ENCODE data around the gene PLIN5. TPM values are rescaled to one million over a fixed set of nuclear protein-coding genes. Genes with fewer than 3 reads are reported as not detected.

Gene PLIN5
- polyA plus RNA-seq, 3 donors = 0.28 to 3.0 (median 0.58) TPM

DNA sequence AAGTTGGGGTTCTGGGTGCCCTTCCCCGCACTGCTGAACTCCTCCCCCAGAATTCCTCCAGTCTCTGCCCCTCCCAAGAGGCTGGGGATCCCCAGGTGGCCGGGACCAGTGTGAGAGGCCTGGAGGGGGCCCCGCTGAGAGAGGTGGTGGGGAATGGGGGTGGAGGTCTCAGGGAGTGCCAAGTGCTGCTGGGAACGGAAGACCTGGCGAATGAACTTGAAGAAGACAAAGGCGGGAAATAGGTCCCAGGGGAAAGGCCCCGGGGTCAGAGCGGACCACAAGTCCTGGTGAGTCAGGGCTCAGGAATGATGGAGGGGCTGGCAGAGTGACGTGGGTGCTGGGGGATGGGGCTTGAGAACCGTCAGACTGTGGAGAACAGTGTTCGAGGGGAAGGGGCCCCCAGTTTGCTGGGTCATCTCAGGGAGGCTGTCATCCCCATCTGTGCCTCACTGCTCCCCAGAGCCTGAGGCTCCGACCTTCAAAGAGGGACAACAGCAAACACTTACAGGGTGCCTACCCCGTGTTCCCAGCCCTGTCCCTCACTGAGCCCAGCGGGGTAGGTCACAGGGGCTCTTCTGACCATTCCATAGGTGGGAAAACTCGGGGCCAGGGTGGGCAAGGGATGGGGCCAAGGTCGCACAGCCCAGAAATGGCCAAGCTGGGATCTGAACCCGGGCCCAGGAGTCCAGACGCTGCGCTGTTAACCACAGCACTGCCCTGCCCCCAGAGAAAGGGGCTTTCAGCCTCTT lies 40.4 kb upstream of the PLIN5 start:
- Mint-ChIP-seq H3K4me3 (peak overlapping the region in 1 of 2 donors; percentile 65), H3K4me1 (peaks cover 12% of the 10 kb centered on the region), H3K9me3 (peaks cover 0 to 16% (median 2%) of the 10 kb centered on the region in 7 donors), H3K27ac (peak overlapping the region in 6 of 7 donors; percentile 6 to 80 (median 50)), H3K36me3 (no peaks in the 10 kb centered on the region), H3K27me3 (ENCODE audit: low read depth in 3 of 3) (peaks cover 43 to 66% (median 63%) of the 10 kb centered on the region in 3 donors)
- H3K9ac ChIP-seq (ENCODE audit: insufficient read depth, low read length, poor library complexity, severe bottlenecking) = no peak overlapping the region
- H3K36me3 ChIP-seq (replicated peaks in 1 of 2; ENCODE audit: control insufficient read depth in 1 of 2, insufficient read depth in 2 of 2, low read length in 2 of 2) = no peaks in the 10 kb centered on the region
- no peaks in the 10 kb centered on the region for H4K20me1 ChIP-seq (ENCODE audit: insufficient read depth, low read length)
- 34% methylated on average over 18 of the region's 19 CpGs for WGBS (ENCODE audit: insufficient coverage)
- H3K4me1 ChIP-seq (ENCODE audit: control insufficient read depth in 1 of 2, insufficient read depth in 2 of 2, low read length in 2 of 2) = no peaks in the 10 kb centered on the region
- peak; percentile 54 to 89 (median 68) for DNase-seq
- no peak overlapping the region for H3K4me3 ChIP-seq (replicated peaks in 1 of 3; ENCODE audit: low read depth in 2 of 3, low read length in 3 of 3)
- no peak overlapping the region for H3K27ac ChIP-seq (ENCODE audit: low read depth in 1 of 2, low read length in 2 of 2)
- no peak overlapping the region for H2AFZ ChIP-seq (ENCODE audit: insufficient read depth, low read depth, low read length, poor library complexity, severe bottlenecking)
- H3K9me3 ChIP-seq (replicated peaks in 1 of 2; ENCODE audit: control insufficient read depth in 1 of 2, insufficient read depth in 1 of 2, low read length in 2 of 2) = peaks cover 0 to 15% of the 10 kb centered on the region in 2 donors
- intact Hi-C loops (cut with micrococcal nuclease) = loop anchor here (2.0 to 5.0 kb wide), 2 partner anchors 17 to 57 kb away; partner anchors contain the start of gene SEMA6B (in 1 of the 2)
- no peaks in the 10 kb centered on the region for H3K79me2 ChIP-seq (ENCODE audit: insufficient read depth, low read length)
- TF ChIP-seq, protein P1, sequence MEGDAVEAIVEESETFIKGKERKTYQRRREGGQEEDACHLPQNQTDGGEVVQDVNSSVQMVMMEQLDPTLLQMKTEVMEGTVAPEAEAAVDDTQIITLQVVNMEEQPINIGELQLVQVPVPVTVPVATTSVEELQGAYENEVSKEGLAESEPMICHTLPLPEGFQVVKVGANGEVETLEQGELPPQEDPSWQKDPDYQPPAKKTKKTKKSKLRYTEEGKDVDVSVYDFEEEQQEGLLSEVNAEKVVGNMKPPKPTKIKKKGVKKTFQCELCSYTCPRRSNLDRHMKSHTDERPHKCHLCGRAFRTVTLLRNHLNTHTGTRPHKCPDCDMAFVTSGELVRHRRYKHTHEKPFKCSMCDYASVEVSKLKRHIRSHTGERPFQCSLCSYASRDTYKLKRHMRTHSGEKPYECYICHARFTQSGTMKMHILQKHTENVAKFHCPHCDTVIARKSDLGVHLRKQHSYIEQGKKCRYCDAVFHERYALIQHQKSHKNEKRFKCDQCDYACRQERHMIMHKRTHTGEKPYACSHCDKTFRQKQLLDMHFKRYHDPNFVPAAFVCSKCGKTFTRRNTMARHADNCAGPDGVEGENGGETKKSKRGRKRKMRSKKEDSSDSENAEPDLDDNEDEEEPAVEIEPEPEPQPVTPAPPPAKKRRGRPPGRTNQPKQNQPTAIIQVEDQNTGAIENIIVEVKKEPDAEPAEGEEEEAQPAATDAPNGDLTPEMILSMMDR (IDR thresholded peaks at IDR 0.05) = no peak
- no peak overlapping the region for H3K4me2 ChIP-seq (replicated peaks; ENCODE audit: extremely low read depth, low read length, poor library complexity, severe bottlenecking)
- H3K27me3 ChIP-seq (ENCODE audit: control insufficient read depth in 2 of 2, insufficient read depth in 2 of 2, low read length in 2 of 2) = peaks cover 10 to 63% of the 10 kb centered on the region in 2 donors

DNA sequence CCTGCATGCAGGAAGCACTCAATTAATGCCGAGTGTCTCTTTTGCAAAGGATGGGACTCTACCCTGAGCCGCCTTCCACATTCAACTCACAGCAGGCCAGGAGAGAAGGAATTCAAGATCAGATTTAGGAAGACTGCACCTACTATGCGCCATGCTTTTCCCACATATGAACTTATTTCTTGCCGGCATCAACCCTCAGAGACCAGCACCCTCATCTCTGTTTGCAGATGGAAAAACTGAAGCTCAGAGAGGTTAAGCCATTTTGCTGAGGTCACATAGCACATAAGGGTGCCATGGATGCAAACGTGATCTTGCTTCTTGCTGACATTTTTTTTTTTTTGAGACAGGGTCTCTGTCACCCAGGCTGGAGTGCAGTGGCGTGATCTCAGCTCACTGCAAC lies 38.7 kb upstream of the PLIN5 start:
- Histone ChIP-seq H3K4me3 (replicated peaks in 1 of 3; ENCODE audit: low read depth in 2 of 3, low read length in 3 of 3) (no peak overlapping the region), H2AFZ (ENCODE audit: insufficient read depth, low read depth, low read length, poor library complexity, severe bottlenecking) (no peak overlapping the region), H3K4me2 (replicated peaks; ENCODE audit: extremely low read depth, low read length, poor library complexity, severe bottlenecking) (no peak overlapping the region), H3K4me1 (ENCODE audit: control insufficient read depth in 1 of 2, insufficient read depth in 2 of 2, low read length in 2 of 2) (peaks cover 8 to 9% of the 10 kb centered on the region in 2 donors), H3K9me3 (replicated peaks in 1 of 2; ENCODE audit: control insufficient read depth in 1 of 2, insufficient read depth in 1 of 2, low read length in 2 of 2) (no peaks in the 10 kb centered on the region), H3K36me3 (replicated peaks in 1 of 2; ENCODE audit: control insufficient read depth in 1 of 2, insufficient read depth in 2 of 2, low read length in 2 of 2) (no peaks in the 10 kb centered on the region), H4K20me1 (ENCODE audit: insufficient read depth, low read length) (no peaks in the 10 kb centered on the region), H3K27me3 (ENCODE audit: control insufficient read depth in 2 of 2, insufficient read depth in 2 of 2, low read length in 2 of 2) (peaks cover 0 to 46% of the 10 kb centered on the region in 2 donors), H3K79me2 (ENCODE audit: insufficient read depth, low read length) (no peaks in the 10 kb centered on the region), H3K9ac (ENCODE audit: insufficient read depth, low read length, poor library complexity, severe bottlenecking) (no peak overlapping the region), H3K27ac (ENCODE audit: low read depth in 1 of 2, low read length in 2 of 2) (no peak overlapping the region)
- H3K4me3 Mint-ChIP-seq = peak overlapping the region in 1 of 2 donors; percentile 39
- peaks cover 23% of the 10 kb centered on the region for H3K4me1 Mint-ChIP-seq
- H3K27ac Mint-ChIP-seq = no peak overlapping the region
- 62% methylated on average over 4 of the region's 6 CpGs for WGBS (ENCODE audit: insufficient coverage)
- peaks cover 27 to 54% (median 48%) of the 10 kb centered on the region in 3 donors for H3K27me3 Mint-ChIP-seq (ENCODE audit: low read depth in 3 of 3)
- no peaks in the 10 kb centered on the region for H3K36me3 Mint-ChIP-seq
- no peak for DNase-seq
- H3K9me3 Mint-ChIP-seq = peaks cover 0 to 5% (median 2%) of the 10 kb centered on the region in 7 donors
- intact Hi-C loops (cut with micrococcal nuclease) = loop anchor here in 1 of 2 donors (2.0 kb wide), 1 partner anchor 15 kb away; the partner anchor contains the start of gene SEMA6B
- TF ChIP-seq, protein P1 (IDR thresholded peaks at IDR 0.05) = no peak

Data from CD14-positive monocyte (primary cell).